NCI-H510A (cell line): ENCODE measurements around the gene RORB.

Experiments
- DNase-seq: peaks from one replicate; lab custom pipeline; 2025; lab: John Stamatoyannopoulos, UW

Gene RORB

DNA sequence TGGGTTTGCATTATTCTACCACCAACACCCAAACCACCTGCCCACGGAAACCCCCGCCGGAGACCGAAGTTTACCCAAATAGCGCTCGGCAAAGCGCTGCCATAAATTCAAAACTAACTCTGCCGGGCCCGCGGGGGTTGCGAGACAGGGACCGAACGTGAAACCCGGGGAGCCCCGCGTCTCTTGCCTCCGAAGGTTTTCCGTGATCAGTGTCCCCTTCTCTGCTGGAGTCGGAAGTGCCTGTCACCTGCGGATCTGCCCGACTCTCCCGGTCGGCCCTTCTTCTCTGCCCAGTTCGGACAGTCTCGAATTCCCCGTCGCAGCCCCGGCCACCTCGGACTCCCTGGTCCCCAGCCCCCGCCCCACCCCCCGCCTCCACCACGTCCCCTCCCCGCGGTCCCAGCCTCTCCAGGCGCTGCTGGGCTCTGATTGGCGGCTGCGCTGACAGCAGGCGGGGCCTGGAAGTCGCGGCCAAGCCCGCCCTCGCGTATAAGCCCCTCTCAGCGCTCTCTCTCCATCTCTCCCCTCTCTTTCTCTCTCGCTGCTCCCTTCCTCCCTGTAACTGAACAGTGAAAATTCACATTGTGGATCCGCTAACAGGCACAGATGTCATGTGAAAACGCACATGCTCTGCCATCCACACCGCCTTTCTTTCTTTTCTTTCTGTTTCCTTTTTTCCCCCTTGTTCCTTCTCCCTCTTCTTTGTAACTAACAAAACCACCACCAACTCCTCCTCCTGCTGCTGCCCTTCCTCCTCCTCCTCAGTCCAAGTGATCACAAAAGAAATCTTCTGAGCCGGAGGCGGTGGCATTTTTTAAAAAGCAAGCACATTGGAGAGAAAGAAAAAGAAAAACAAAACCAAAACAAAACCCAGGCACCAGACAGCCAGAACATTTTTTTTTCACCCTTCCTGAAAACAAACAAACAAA lies at the start of gene RORB:
RORB (plus strand) TSS at position 517 of the 929 bp plus-strand sequence. CDS start 642 bp downstream, outside the sequence.
- DNase-seq: peak; percentile 19

DNA sequence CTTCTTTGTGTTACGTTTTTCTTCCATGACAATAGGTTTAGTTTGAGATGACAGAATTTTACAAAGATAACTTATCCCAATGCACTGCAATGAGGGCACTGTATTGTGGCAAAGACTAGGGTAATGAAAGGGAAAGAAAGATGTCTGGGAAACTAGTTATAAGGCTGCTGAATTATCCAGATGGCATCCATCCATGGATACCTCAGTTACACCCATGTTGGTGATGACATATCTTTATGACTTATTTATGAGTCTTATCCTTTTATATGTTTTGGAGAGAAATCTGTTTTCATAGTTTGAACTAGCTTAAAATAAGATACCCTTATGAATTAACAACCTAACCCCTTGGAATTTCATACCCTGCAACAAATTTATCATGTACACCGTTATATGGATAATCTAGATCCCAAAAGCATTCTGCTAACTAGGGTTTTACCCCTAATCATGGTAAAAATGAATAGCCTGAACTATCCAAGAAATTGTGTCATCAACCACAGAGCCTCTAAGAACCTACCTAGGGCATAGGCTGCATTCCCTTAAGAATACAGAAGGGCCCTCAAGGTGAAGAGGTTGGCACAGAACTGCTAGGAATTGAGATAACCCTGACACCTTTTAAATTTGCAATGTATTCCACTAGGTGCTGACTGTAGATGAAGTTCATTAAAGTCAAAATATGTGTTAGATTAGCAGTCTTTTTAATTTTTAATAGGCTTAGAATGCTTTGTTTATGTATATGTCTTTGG lies 49.5 kb upstream of the RORB start:
- DNase-seq: no peak

DNA sequence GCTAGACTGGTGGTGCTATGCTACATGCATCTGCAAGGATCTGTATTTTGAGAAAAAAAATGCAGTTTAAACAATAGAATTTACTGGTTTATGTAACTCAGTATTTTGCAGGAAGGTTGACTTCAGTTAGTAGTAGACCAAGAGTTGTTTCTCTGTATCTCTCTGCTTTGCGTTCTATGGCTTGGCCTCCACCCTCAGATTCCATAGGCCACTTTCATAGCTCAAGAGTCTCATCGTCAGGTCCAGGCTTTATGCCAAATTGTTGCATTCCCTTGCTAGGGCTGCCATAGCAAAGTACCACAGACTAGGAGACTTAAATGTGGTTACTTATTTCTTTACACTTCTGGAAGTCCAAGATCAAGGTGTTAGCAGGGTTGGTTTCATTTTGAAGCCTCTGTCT lies 48.1 kb upstream of the RORB start:
- DNase-seq: no peak

DNA sequence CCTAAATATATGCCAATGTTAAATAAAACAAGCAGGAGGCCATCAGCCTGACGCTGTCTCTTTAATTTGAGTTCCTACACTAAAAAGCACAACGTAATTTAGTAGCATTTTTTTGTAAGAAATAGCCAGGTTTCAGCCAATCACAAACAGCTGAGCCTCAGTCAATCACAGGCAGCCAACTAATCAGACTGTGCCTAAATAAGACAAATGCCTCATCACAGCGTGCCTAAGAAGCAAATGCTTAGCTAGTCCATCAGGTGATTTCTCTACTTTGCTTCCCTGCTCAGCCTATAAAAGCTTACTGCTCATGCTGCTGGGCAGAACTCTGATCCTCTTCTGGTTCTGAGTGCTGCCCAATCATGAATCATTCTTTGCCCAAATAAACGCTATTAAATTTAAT lies 38.3 kb upstream of the RORB start:
- no peak for DNase-seq

DNA sequence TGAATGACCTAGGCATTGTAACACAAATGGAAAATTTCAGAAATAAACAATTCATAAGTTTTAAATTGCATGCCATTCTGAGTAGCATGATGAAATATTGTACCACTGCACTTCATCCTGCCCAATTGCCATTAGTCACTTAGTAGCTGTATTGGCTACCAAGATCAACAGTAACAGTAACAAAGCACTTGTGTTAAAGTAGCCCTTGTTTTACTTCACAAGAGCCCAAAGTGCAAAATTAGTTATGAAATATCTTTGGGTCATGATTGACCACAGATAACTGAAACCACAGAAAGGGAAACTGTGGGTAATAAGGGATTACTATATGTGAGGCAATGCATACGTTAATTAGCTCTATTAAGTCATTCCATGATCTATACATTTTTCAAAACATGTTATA lies 33.3 kb upstream of the RORB start:
- no peak for DNase-seq

DNA sequence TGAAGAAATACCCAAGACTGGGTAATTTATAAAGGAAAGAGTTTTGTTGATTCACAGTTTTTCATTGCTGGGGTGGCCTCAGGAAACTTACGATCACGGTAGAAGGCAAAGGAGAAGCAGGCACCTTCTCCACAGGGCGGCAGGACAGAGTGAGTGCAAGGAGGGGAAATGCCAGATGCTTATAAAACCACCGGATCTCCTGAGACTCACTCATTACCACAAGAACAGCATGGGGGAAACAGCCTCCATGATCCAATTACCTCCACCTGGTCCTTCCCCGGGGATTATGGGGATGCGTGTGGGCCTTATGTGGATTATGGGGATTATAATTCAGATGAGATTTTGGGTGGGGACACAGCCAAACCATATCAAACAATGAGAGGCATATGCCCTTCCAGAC lies 18.5 kb upstream of the RORB start:
- no peak for DNase-seq

DNA sequence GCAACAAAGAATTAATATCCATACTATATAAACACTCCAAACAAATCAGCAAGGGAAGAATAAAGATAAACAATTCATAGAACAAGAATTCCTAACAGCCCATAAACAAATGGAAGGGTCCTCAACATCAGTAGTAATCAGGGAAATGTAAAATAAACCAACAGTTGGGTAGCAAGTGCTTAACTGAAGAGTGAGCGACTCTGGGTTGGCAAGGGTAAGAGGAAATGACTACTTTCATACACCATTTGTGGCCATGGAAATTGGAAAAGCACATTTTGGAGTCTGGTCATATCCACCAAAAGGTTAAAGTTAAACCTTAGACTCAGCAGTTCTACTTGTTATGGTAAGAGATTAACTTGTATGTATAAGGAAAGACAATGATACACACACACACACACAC lies 17.4 kb upstream of the RORB start:
- DNase-seq: no peak

DNA sequence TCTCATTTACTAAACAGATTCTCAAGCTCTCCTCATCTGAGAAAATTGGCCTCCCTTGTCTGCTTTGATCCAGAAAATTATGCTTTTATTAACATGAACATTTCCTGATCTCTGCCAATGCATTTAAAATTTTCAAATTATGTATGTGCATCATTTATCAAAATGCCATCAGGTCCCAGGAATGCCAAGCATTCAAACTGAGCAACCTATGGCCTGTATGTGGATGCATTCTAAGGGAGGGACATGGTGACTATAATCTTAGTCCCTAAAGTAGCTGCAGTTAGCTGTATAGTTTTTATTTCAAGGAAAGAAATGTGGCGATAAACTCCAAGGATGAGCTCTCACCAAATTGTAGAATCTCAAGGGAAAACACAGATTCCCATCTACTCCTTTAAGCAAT lies 9.7 kb upstream of the RORB start:
- DNase-seq: no peak

DNA sequence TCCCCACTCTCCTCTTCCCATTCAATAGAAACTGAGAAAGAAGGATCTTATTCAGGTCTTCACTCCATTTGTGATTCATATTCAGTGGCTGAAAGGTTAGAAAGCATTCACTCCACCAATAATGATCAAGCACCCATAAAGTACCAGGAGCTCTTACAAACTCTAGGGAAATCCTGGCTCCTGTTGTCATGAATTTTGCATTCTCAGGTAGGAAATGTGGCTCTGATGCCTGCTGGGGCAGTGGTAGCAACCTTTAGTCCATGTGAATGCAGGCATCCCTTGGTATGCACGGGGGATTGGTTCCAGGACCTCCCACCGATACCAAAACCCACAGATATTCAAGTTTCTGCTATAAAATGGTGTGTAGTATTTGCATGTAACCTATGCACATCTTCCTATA lies 3.6 kb upstream of the RORB start:
- DNase-seq: no peak

DNA sequence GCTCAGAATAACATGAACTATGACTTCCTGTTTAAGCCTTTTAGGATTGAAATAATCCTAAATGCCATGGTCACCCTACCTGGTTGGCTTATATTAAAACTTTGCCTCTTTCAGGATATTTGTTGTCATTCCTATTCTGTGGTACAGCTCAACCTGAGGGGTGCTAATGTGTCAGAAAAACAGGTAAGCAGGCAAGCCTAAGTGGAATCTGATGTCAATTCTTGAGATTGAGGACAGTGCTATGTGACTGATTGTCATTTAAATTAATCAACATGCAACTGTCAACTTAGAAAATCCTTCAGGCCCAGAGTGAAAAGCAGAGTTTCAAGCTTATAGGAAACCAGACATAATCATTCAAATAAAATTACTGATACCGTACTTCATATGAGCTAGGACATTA lies 2.6 kb upstream of the RORB start:
- no peak for DNase-seq

DNA sequence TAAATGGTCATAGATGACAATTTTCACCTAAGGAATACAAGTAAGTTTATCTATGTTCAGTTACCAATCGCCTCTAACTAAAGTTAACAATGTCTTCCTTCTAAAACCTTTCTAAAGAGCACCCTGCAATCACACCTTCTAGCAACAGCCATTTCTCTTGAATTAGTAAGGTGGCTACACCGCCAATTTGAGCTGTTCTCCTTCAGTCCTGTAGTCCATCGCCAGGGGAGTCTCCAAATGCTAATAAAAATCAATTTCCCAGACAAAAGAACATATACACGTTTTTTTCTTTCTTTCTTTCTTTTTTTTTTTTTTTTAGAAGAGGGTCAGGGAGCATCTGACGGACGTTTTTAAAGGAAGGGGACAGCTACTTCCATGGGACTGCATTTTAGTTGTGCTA lies 729 bp upstream of the RORB start:
- DNase-seq: no peak

DNA sequence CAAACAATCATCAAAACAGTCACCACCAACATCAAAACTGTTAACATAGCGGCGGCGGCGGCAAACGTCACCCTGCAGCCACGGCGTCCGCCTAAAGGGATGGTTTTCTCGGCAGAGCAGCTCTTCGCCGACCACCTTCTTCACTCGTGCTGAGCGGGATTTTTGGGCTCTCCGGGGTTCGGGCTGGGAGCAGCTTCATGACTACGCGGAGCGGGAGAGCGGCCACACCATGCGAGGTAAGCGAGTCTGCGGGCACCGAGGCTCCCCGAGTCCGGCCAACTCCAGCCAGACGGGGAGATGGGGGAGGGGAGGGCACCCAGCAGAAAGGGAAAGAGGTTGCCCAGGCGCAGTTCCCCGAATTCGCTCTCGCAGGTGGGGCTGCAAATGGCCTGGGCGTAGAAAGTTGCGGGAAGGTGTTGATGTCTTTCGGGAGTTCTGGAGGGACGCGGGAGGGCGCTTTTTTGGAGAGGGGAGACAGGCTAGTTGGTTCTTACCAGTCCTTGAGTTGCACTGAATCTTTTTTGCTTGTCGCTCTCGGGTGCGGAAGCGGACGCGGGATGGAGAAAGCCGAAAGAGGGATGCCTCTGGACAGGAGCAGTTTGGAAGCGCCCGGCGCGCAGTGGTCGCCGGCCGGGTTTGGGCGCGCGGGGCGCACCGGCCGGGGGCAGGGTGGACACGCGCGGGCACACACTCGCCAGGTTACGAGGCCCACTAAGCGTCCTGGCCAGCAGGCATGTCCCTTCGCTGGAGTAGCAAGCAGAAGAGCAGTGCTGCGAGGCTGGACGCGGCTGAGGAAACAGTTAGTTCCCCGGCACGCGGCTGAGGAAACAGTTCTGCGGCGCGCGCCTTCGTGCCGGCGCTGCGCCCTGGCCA lies 849 bp downstream of the RORB start:
- no peak for DNase-seq

DNA sequence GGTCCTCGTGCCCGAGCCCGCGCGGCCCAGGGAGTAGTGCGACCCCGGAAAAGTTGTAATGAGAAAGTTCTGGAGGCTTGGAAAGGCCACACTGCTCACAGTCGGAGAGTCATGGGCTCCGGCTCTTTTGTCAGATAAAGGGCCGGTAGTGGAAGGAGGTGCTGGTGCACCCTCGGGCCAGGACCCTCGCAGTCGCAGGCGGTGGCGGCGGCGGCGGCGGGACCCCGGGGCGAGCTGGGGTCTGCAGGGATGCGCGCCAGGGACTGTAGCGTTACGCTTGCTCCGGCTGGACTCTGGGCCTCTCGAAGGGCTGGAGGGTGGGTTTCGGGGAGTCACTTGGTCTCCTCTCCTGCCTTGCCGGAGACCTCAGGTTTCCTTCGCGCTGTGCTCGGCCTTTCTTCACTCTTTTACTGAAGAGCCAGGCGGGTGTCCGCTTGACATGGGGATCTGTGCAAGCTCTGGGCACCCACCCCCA lies 1.5 kb downstream of the RORB start:
- DNase-seq: no peak

DNA sequence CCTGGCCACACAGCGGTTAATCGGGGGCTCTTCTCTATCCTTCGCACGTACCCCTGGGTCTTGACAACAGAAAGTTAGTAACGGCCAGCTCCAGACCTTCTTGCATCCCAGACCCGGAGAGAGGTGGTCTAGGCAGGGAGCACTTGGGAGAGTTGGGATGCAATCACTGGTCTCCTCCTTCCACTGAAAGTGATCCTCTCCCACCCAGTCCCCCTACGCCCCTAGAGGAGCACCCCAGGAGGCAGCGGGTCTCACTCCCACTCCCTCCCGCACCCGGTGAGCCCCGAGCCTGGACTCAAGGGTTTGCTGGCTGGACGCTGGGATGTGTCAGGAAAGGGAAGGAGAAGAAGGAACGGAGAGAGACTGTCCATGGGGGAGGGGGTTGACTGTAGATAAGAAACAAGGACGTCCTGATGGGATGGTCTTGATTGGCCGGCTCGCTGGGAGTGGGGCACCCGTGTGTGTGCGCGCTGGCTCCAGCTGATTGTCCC lies 2.0 kb downstream of the RORB start:
- no peak for DNase-seq

DNA sequence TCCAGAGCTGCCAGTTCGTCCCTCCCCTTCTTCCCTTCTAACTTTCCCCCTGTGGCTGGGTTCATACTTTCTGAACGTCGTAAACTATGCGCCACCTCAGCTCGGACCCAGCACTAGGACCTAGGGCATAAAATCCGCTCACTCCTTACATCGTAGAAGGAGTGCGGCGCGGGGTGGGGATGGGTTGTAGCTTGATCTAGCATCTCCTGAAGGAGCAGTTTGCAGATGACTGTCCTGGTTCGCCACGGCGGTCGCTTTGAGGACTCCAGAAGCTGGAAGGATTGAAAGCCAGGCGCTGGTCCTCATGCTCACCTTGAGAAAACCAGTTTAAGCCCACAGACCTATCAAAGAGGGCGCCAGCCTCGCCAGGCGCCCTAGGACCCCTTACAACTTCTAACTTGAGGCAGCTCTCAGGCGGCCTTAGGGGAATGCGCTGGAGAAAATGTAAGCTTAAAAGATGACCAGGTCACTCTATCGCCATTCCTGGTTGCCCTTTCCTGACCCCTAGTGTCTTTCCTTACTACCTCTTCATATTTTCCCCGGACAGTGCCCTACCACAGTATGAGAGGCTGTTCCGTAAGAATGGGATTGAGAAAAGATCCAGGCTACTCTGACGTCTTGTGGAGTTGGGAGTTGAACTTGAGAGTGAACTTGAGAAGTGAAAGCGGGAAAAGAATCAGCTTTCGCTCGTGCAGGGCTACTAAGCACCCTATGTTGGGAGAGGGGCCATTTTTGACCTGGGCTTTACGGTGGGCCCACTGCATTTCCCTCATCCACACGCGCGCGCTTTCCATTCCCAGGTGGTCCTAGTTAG lies 2.8 kb downstream of the RORB start:
- no peak for DNase-seq

DNA sequence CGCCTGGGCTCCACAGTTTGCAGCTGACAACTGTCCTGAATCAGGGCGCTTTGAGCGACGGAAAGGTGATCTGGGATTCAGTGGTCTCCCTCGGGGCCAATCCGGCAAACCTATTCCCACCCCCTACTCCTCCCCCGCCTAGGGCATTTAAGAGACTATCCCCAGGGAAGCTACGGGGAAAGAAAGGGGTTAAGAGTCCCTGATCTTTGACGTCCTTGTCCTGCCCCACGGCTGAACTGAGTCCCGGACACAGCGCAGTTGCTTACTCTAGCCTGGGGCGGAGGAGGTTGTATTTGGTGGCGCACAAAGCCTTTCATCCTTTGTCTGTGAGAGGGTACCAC lies 3.4 kb downstream of the RORB start:
- no peak for DNase-seq

DNA sequence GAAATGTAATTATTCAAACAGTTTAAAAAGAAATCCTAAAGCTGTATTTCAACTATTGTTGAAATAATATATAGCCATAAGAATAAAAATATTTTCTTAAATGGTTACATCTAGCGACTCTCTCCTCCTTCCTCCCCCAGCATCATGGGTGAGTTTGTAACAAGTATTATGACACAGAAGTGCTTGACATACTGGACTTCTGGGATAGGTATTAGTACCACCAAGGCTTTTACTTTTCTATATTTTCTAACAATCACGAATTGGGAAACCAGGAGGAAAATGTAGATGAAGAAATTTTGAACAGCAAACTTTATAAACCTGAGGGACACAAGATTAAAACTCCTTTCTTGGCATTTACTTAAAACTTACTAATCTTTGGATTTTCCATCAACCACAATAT lies 4.4 kb downstream of the RORB start:
- DNase-seq: no peak

DNA sequence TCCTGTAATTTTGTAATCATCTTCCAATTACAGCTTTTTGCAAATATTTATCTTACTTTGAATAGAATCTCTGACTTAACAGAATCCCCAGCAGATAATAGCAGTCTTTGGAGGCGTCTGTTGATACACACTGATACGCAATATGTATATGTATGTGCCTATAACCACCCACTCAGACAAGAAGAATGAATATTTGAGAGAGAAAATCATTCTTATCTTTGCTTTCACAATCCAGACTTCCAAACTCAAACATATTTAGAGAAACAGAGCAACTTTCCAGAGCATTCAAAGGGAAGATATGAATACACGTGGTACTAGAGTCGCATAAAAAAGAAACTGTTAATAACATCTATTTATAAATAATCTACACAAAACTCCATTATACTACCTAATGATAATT lies 6.1 kb downstream of the RORB start:
- DNase-seq: no peak

DNA sequence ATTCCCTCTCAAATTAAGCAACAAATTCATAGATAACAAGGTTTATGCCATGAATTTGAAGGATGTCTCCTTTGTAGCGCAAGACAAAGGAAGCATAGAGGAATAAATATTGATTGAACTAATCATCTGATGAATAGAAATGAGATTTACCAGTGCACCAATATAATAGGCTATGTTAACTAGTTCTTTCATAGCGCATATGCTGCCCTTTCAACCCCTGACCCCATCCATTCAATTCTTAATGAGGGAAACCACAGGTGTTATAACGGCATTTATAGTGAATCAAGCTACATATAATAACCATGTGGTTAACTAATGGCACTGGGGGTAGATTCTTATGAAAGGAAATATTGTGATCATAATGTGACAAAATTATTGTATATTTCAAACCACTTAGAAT lies 6.5 kb downstream of the RORB start:
- no peak for DNase-seq

DNA sequence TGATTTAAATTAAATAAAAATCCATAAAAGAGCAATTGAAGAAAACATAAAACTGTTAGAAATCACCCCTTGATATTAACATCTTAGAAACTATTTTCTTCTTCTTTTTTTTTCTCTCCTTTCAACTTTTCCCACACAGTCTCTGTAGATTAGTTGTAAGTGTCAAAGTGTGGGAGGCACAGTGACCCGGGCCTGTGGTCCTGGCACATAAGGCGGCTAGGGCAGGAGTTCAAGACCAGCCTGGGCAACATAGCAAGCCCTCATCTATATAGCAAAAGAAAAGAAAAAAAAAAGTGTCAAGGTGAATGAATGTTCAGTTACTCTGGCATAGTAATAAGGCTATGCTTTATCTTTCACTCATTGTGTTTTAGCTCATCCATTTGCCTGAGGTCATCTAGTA lies 14.2 kb downstream of the RORB start:
- DNase-seq: no peak

DNA sequence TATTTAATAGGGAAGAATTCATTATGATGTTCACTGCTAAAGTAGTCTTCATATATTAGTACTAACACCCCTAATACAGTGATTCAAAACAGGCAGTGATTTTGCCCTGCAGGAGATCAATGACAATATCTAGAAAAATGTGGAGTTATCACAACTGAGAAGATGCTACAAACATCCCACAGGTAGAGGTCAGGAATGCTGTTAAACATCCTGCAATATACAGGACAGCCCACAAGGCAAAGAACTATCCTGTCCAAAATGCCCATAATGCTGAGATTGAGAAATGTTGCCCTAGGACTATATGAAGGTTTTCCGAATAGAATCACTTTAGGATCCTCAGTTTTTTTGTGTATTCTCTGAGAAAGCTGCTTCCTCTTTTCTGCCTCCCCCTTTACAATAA lies 15.3 kb downstream of the RORB start:
- DNase-seq: no peak
